ENCODE measurements around the gene PSEN1.

The PSEN1 gene

GRCh38 chr14:73217411-73217810 is 81.1 kb downstream of the PSEN1 start:
- no peak for DNase-seq (ENCODE audit: low read depth in 3 of 3)

DNA sequence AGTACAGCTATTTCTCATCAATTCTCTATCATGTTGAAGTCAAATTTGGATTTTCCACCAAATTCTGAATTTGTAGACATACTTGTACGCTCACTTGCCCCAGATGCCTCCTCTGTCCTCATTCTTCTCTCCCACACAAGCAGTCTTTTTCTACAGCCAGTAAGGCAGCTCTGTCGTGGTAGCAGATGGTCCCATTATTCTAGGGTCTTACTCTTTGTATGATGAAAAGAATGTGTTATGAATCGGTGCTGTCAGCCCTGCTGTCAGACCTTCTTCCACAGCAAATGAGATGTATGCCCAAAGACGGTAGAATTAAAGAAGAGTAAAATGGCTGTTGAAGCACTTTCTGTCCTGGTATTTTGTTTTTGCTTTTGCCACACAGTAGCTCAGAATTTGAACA is 83.8 kb downstream of the PSEN1 start:
- no peak for DNase-seq (ENCODE audit: low read depth in 3 of 3)

- no peak for DNase-seq (ENCODE audit: low read depth in 3 of 3)
Observed at GRCh38 chr14:73220634-73221033, 84.3 kb downstream of the PSEN1 start.

GRCh38 chr14:73221945-73222344 is 85.6 kb downstream of the PSEN1 start:
- no peak for DNase-seq (ENCODE audit: low read depth in 3 of 3)

DNA sequence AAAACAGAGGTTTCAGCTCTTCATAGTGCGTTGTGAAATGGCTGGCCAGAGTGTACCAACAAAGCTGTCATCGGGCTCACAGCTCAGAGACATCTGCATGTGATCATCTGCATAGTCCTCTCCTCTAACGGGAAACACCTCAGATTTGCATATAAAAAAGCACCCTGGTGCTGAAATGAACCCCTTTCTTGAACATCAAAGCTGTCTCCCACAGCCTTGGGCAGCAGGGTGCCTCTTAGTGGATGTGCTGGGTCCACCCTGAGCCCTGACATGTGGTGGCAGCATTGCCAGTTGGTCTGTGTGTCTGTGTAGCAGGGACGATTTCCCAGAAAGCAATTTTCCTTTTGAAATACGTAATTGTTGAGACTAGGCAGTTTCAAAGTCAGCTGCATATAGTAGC is 86.7 kb downstream of the PSEN1 start:
- no peak for DNase-seq (ENCODE audit: low read depth in 3 of 3)

DNA sequence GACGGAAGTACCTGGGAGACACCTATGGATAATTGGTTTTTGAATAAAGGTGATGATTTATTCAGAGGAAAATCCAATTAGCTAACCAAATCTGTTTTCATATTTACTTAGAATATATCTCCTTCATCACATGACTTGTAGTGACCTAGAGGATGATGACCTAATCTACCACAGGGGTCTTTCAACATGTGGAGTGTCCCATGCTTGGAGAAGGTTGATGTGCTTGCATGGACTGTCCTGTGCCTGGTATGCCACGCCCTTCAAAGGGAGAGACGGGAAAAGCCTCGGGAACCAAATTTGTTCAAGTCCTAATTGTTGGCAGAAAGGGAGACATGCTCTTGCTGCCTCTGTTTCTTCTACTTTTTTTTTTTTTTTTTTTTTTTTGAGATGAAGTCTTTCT is 89.2 kb downstream of the PSEN1 start:
- DNase-seq (ENCODE audit: low read depth in 3 of 3) = no peak

GRCh38 chr14:73227812-73228781 is 91.8 kb downstream of the PSEN1 start:
- no peak for DNase-seq (ENCODE audit: low read depth in 3 of 3)

GRCh38 chr14:73230051-73230450 is 93.7 kb downstream of the PSEN1 start:
- no peak for DNase-seq (ENCODE audit: low read depth in 3 of 3)

DNA sequence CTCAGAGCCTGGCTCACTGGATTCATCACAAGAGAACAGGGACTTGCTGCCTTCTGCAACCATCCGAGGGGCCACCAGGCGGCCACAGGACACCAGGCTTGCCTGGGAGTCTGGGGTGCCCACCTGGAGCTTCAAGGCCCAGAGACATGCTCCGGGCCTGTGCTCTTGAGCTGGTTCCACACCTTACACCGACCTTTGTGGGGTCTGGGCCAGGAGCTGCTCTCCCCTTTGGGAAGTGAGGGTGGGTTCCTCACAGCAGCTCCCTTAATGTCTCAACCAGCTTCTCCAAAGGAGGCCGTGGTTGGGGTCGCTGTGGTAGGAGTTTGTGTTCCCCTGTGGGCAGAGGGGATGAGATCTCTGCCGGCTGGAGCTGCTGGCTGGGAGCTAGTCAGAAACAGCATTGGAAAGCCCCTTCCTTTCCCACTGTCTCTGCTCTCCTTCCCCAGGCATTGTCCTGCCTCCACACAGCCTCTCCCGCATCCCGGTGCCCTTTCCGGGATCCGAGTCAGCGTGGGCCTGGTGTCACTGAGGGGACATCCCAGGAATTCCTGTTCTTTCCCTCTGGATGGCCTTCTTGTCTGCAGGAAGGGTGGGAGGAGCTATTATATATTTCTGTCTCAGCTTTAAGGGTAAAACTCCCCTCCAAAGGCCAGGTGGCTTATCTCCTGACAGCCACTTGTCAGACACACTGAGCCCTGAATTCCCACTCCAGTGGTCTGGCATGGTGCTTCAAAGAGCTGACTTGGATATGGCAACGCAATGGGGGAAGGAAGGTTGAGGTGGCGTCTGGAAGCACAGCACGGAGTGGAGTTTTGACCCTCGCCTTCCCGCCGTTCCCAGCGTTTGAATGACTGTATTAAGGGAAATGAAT is 95.9 kb downstream of the PSEN1 start:
- DNase-seq (ENCODE audit: low read depth in 3 of 3) = no peak

GRCh38 chr14:73232984-73233383 is 96.7 kb downstream of the PSEN1 start:
- DNase-seq (ENCODE audit: low read depth in 3 of 3) = no peak

- no peak for DNase-seq (ENCODE audit: low read depth in 3 of 3)
Observed at GRCh38 chr14:73233564-73233963, 97.3 kb downstream of the PSEN1 start.

DNA sequence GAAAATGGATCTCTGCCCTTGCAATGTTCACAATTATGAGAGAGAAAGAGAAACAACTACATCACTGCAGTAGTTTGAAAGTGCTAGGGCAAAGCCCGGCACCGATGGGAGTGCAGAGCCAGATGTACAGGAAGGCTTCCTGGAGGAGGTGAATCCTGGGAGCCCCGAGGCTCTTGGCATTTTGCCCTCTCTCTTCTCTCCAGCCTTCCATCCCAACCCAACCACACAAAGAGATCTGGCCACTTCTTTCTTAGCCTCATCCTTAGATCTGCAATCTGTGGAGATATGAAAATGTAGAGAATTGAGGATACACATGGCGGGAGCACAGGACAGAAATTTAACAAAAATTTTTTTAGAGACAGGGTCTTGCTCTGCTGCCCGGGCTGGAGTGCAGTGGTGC is 97.7 kb downstream of the PSEN1 start:
- no peak for DNase-seq (ENCODE audit: low read depth in 3 of 3)

DNA sequence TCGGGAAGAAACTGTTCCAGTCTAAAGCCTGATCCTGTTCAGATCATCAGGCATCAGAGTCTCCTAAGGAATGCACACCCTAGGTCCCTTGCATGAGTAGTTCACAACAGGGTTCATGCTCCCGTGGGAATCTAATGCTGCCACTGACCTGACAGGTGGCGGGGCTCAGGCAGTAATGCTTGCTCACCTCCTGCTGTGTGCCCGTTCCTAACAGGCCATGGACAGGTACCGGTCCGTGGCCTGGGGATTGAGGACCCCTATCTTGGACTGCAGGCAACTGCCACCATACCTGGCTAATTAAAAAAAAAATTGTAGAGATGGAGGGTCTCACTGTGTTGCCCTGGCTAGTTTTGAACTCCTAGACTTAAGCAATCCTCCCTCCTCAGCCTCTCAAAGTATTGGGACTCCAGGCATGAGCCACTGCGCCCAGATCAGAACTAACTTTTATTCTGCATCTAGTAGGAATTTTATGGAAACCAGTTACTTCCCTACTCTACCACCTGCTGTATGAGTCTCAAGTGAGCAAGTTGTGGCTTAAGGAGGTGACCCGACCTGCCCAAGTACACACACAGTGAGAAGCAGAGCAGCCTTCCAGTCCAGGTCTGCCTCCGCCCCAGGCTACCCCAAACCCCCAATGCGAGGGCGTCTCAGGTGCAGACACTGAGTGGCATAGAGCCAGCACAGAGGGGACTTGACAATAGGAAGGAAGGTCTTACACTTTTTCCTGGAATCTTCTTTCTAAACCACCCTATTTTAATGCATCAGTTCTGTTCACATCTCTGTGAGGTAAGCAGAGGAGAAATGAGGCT is 98.5 kb downstream of the PSEN1 start:
- no peak for DNase-seq (ENCODE audit: low read depth in 3 of 3)

DNA sequence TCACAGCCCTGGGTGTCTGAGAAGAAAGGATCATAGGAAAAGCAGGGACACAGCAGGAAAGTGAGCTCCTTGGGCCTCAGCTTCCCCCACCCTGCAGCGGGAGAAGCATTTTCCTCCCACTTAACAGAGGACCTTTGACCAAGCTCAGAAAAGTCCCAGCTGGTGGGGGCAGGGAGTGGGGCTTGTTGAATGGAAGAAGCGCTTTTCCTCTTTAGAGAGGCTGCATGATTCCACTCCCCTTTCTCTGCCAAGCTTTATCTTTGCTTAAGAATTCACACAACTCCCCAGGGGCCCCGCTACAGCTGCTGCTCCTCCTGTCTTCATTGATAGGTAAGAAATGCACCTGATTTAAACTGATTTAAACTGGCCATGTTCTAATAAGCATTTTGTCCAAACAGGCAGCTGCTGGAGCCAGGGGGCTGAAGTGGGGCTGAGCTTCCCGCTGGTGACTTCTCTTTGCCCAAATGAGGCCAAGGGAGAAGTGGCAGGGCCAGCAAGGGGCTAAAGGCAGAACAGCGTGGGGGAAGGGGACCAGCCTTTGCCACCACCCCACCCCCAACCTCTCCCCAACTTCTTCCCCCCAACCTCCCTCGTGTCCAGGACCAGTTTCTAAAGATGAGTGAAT is 99.3 kb downstream of the PSEN1 start:
- DNase-seq (ENCODE audit: low read depth in 3 of 3) = no peak

DNA sequence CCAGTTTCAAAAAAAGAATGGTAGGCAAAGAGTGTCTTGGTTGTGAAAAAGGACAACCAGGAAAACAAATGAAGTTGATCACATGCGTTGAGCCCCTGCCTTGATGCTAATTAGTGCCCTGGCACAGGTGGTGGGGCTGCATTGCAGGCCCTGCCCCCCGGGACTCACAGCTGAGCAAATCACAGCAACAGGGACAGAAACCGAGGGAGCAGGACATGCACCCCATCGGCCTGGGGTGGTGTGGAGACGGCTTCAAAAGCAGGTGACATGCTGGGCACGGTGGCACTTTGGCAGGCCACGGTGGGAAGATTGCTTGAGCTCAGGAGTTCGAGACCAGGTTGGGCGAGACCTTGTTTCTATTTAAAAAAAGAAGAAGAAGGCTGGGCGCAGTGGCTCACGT is 99.8 kb downstream of the PSEN1 start:
- no peak for DNase-seq (ENCODE audit: low read depth in 3 of 3)

GRCh38 chr14:73236752-73237218 is 100.5 kb downstream of the PSEN1 start:
- DNase-seq (ENCODE audit: low read depth in 3 of 3) = no peak

- no peak for DNase-seq (ENCODE audit: low read depth in 3 of 3)
Observed at GRCh38 chr14:73237219-73237785, 101.0 kb downstream of the PSEN1 start, which contains the start of gene PAPLN. TSS of gene PAPLN (plus strand) at chr14:73237506. CDS start at chr14:73239779, 2,273 bp downstream.

- DNase-seq (ENCODE audit: low read depth in 3 of 3) = no peak
Observed at GRCh38 chr14:73237786-73238423, 101.6 kb downstream of the PSEN1 start.

GRCh38 chr14:73238424-73238852 is 102.1 kb downstream of the PSEN1 start:
- DNase-seq (ENCODE audit: low read depth in 3 of 3) = no peak

DNA sequence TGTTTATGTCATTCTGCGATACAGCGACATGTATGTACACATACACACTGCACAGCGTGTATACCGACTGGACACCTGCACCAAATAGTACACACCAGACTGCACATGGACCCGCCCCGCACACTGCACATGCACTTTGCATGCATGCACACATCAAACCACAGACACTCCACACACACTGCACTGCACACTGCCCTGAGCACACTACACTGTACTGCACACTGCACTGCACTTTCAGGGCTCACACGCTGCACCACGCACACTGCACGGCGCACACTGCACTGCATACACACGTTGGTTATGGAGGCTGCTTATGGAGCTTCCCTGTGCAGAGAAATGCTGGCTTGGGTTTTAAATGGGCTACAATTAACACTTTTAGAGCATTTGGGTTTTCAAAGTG is 102.6 kb downstream of the PSEN1 start:
- no peak for DNase-seq (ENCODE audit: low read depth in 3 of 3)
